ENCODE results near the gene UBE2L3.
"Not testable (repeated sequence)": the region's sequence is repeated elsewhere in the genome, so short reads cannot be mapped to it uniquely, and the experiment has no call there.

The UBE2L3 gene

GRCh38 chr22:21602579-21602978 is 35.1 kb downstream of the UBE2L3 start:
- DNase-seq (ENCODE audit: low spot score) = no peak

- no peak for DNase-seq (ENCODE audit: low spot score)
Measured at GRCh38 chr22:21603973-21604372, 36.5 kb downstream of the UBE2L3 start.

- no peak for DNase-seq (ENCODE audit: low spot score)
Measured at GRCh38 chr22:21605887-21606564, 38.5 kb downstream of the UBE2L3 start.

GRCh38 chr22:21606775-21607174 is 39.3 kb downstream of the UBE2L3 start:
- no peak for DNase-seq (ENCODE audit: low spot score)

GRCh38 chr22:21609556-21610157 is 42.1 kb downstream of the UBE2L3 start:
- DNase-seq (ENCODE audit: low spot score) = not testable (repeated sequence)

- no peak for DNase-seq (ENCODE audit: low spot score)
Measured at GRCh38 chr22:21611210-21611977, 43.9 kb downstream of the UBE2L3 start.

- no peak for DNase-seq (ENCODE audit: low spot score)
Measured at GRCh38 chr22:21612858-21613257, 45.3 kb downstream of the UBE2L3 start.

GRCh38 chr22:21613553-21614233 is 46.2 kb downstream of the UBE2L3 start:
- no peak for DNase-seq (ENCODE audit: low spot score)

- DNase-seq (ENCODE audit: low spot score) = no peak
Measured at GRCh38 chr22:21615731-21616130, 48.2 kb downstream of the UBE2L3 start.

- not testable (repeated sequence) for DNase-seq (ENCODE audit: low spot score)
Measured at GRCh38 chr22:21617337-21617736, 49.8 kb downstream of the UBE2L3 start.

GRCh38 chr22:21621025-21621424 is 53.5 kb downstream of the UBE2L3 start:
- no peak for DNase-seq (ENCODE audit: low spot score)

- no peak for DNase-seq (ENCODE audit: low spot score)
Measured at GRCh38 chr22:21622011-21622918, 54.8 kb downstream of the UBE2L3 start.

- no peak for DNase-seq (ENCODE audit: low spot score)
Measured at GRCh38 chr22:21622919-21623647, 55.6 kb downstream of the UBE2L3 start.

GRCh38 chr22:21623648-21623970 is 56.1 kb downstream of the UBE2L3 start:
- no peak for DNase-seq (ENCODE audit: low spot score)

- DNase-seq (ENCODE audit: low spot score) = peak; percentile 67
Measured at GRCh38 chr22:21624120-21624879, 56.8 kb downstream of the UBE2L3 start.

- no peak for DNase-seq (ENCODE audit: low spot score)
Measured at GRCh38 chr22:21624880-21625791, 57.6 kb downstream of the UBE2L3 start.

- DNase-seq (ENCODE audit: low spot score) = no peak
Measured at GRCh38 chr22:21626073-21626734, 58.7 kb downstream of the UBE2L3 start.

- DNase-seq (ENCODE audit: low spot score) = no peak
Measured at GRCh38 chr22:21626735-21627469, 59.4 kb downstream of the UBE2L3 start.
